Rectal smooth muscle tissue (tissue), 1 donor: Measurements from ENCODE around the gene BABAM1.
A peak's percentile ranks its signal among the peaks of the same experiment; 100 is the strongest.
"Not testable (repeated sequence)": the region's sequence is repeated elsewhere in the genome, so short reads cannot be mapped to it uniquely, and the experiment has no call there.

Experiments
- H3K27ac ChIP-seq: one replicate; pipeline ENCODE4 v1.7.0; 2013; ENCODE audit warnings: low read depth, low read length, inconsistent platforms
- H3K27me3 ChIP-seq: one replicate; pipeline ENCODE4 v1.7.0; 2013; ENCODE audit warnings: low read length; ENCODE audit not compliant: control insufficient read depth, insufficient read depth
- H3K36me3 ChIP-seq: one replicate; pipeline ENCODE4 v1.7.0; 2013; ENCODE audit warnings: low read length; ENCODE audit not compliant: control insufficient read depth, insufficient read depth
- H3K4me1 ChIP-seq: one replicate; pipeline ENCODE4 v1.7.0; 2013; ENCODE audit warnings: low read length; ENCODE audit not compliant: control insufficient read depth, insufficient read depth
- H3K4me3 ChIP-seq: one replicate; pipeline ENCODE4 v1.7.0; 2013; ENCODE audit warnings: low read length
- H3K9ac ChIP-seq: one replicate; pipeline ENCODE4 v1.7.0; 2013; ENCODE audit warnings: low read length

The BABAM1 gene

GRCh38 chr19:17286263-17286662, 19.0 kb downstream of the BABAM1 start:
- Histone ChIP-seq H3K27ac (no peak overlapping the region), H3K9ac (no peak overlapping the region), H3K4me1 (no peaks in the 10 kb centered on the region), H3K4me3 (no peak overlapping the region), H3K36me3 (no peaks in the 10 kb centered on the region), H3K27me3 (peaks cover 7% of the 10 kb centered on the region)

- H3K4me1 ChIP-seq: no peaks in the 10 kb centered on the region
- H3K9ac ChIP-seq: no peak overlapping the region
- no peak overlapping the region for H3K27ac ChIP-seq
- no peak overlapping the region for H3K4me3 ChIP-seq
- H3K36me3 ChIP-seq: no peaks in the 10 kb centered on the region
- peaks cover 7% of the 10 kb centered on the region for H3K27me3 ChIP-seq
These were observed 19.5 kb downstream of the BABAM1 start for GRCh38 chr19:17286752-17287151.

GRCh38 chr19:17289489-17289888, 22.2 kb downstream of the BABAM1 start:
- H3K4me3 ChIP-seq: no peak overlapping the region
- H3K27ac ChIP-seq: no peak overlapping the region
- H3K9ac ChIP-seq: no peak overlapping the region

DNA sequence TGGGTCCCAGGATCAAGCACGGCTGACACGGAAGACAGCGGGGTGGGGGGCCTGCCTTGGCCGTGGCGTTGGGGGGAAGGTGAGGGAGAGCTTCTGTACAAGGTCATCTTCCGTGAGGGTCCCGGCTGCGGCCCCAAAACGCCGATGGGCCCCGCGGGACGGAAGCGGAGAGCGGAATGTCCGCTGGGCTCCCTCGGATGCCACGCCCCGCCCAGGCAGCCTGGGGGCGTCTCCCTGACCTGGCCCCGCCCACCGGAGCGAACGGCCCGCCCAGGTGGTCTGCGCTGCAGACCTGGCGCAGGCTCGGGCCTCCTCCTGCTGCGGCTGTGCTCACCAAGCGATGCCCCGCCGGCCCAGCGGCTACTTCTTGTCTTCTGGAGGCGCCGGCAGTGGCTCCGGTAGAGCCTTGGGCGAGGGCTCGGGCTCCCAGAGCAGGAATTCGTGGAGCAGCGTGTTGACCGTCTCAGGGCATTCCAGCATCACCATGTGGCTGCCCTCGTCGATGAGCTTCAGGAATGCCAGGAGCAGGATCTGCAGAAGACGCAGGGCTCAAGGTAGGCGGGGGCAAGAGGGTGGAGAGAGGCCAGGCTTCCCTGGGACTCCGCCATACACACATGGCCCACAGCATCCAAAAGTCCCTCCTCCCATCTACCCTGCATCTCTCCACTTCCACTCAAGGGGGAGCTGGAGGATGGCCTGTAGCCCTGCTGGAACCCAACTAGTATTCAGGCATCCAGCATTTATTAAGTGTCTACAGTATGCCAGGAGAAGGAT, 25.2 kb downstream of the BABAM1 start:
- Histone ChIP-seq H3K4me3 (peak overlapping the region; percentile 78), H3K27ac (peak overlapping the region; percentile 66), H3K9ac (no peak overlapping the region), H3K4me1 (no peaks in the 10 kb centered on the region), H3K27me3 (no peaks in the 10 kb centered on the region), H3K36me3 (no peaks in the 10 kb centered on the region)

More at GRCh38 chr19:17289489-17289888, 22.2 kb downstream of the BABAM1 start:
- Histone ChIP-seq H3K27me3 (no peaks in the 10 kb centered on the region), H3K36me3 (no peaks in the 10 kb centered on the region), H3K4me1 (no peaks in the 10 kb centered on the region)

- Histone ChIP-seq H3K36me3 (no peaks in the 10 kb centered on the region), H3K27ac (no peak overlapping the region), H3K4me1 (no peaks in the 10 kb centered on the region), H3K27me3 (no peaks in the 10 kb centered on the region), H3K4me3 (no peak overlapping the region), H3K9ac (no peak overlapping the region)
These were observed 26.4 kb downstream of the BABAM1 start for GRCh38 chr19:17293605-17294004.

GRCh38 chr19:17294051-17294891, 27.0 kb downstream of the BABAM1 start:
- Histone ChIP-seq H3K36me3 (no peaks in the 10 kb centered on the region), H3K27me3 (no peaks in the 10 kb centered on the region), H3K9ac (no peak overlapping the region), H3K4me3 (no peak overlapping the region), H3K27ac (no peak overlapping the region), H3K4me1 (no peaks in the 10 kb centered on the region)

DNA sequence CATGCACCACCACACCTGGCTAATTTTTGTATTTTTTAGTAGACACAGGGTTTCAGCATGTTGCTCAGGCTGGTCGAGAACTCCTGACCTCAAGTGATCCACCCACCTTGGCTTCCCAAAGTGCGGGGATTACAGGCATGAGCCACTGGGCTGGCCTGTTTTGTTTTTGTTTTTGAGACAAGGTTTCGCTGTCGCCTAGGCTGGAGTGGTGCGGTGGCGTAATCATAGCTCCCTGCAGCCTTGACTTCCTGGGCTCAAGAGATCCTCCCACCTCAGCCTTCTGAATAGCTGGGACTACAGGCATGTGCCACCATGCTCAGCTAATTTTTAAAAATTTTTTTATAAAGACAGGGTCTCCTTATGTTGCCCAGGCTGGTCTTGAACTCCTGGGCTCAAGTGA, 28.3 kb downstream of the BABAM1 start:
- H3K27ac ChIP-seq, H3K36me3 ChIP-seq, H3K4me1 ChIP-seq, H3K27me3 ChIP-seq, H3K9ac ChIP-seq, H3K4me3 ChIP-seq: not testable (repeated sequence)

GRCh38 chr19:17296273-17296672, 29.0 kb downstream of the BABAM1 start:
- Histone ChIP-seq H3K4me1 (no peaks in the 10 kb centered on the region), H3K36me3 (no peaks in the 10 kb centered on the region), H3K4me3 (no peak overlapping the region), H3K27me3 (no peaks in the 10 kb centered on the region), H3K27ac (no peak overlapping the region), H3K9ac (no peak overlapping the region)

- Histone ChIP-seq H3K36me3 (no peaks in the 10 kb centered on the region), H3K4me1 (no peaks in the 10 kb centered on the region), H3K27ac (no peak overlapping the region), H3K9ac (no peak overlapping the region), H3K4me3 (no peak overlapping the region), H3K27me3 (no peaks in the 10 kb centered on the region)
These were observed 29.7 kb downstream of the BABAM1 start for GRCh38 chr19:17296976-17297375.

- Histone ChIP-seq H3K9ac (no peak overlapping the region), H3K4me1 (peaks cover 12% of the 10 kb centered on the region), H3K4me3 (no peak overlapping the region), H3K27me3 (no peaks in the 10 kb centered on the region), H3K27ac (no peak overlapping the region), H3K36me3 (no peaks in the 10 kb centered on the region)
These were observed 33.9 kb downstream of the BABAM1 start for GRCh38 chr19:17300992-17301619.

DNA sequence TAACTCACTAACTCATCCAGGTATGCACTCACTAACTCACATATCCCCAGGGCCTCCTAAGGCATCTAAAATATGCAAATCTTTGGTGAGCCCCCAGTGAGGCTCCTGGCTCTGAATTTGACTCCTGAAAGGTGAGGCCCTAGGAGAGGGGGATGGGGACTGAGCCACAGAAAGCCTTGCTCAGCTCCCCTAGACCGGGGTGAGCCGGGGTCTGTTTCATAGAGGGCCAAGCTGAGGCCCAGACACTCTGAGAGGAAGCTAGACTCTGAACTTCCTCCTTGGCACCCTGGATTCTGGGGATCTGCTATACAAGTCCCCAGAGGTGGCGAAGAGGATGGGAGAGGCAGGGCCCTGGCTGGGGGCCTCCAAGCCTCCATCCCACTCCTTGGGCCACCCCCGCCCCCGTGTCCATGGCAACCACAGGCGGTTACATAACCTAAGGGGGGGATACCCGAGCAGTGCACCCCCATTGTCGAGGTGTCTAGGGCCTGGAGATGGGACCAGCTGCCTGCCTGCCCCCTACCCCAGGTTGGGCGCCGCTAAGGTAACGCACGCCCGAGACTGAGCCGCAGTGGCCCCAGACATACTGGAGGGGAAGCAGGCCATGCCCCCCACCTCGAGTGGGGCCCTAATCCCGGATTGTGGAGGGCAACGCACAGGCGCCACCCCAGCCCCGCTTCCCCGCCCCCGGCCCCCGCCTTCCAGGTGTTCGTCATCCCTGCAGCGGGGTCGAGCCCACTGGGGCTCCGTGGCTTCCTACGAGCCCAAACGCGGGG, 35.3 kb downstream of the BABAM1 start:
- Histone ChIP-seq H3K27me3 (no peaks in the 10 kb centered on the region), H3K27ac (peak overlapping the region; percentile 65), H3K4me1 (peaks cover 16% of the 10 kb centered on the region), H3K9ac (peak overlapping the region; percentile 34), H3K36me3 (no peaks in the 10 kb centered on the region), H3K4me3 (peak overlapping the region; percentile 79)
